OCI-LY7 (cell line): Measurements from ENCODE around the gene ACP1.

Source experiments
- CTCF ChIP-seq: fragments of 200-600 bp; sonication (generic); conservative IDR thresholded peaks from 2 replicates; pipeline ENCODE4 v1.5.1; 2014; ENCODE audit warnings: mild to moderate bottlenecking, antibody characterized with exemption, low read length, moderate library complexity, mixed read lengths
- EZH2phosphoT487 ChIP-seq: fragments of 200-600 bp; sonication (generic); IDR thresholded peaks from 2 replicates; pipeline ENCODE4 v1.6.1; 2018; ENCODE audit warnings: low read depth, borderline replicate concordance, mild to moderate bottlenecking, mixed run types, antibody characterized with exemption, low read length, moderate library complexity, mixed read lengths

- TF ChIP-seq CTCF (no peak), EZH2phosphoT487 (no peak)
These were observed 49.2 kb downstream of the ACP1 start for GRCh38 chr2:313991-314390.
